HEK293 (cell line): ENCODE measurements around the gene DMD.

Experiments
- CTCF ChIA-PET: fragments of 350-600 bp; formaldehyde crosslinking; extraction: SDS; loops from one replicate; lab custom pipeline; 2021; ENCODE audit warnings: antibody characterized with exemption; lab: Yijun Ruan, JAX
- POLR2A ChIA-PET: fragments of 300-600 bp; formaldehyde crosslinking; extraction: SDS; loops from one replicate; lab custom pipeline; 2020; ENCODE audit warnings: antibody characterized with exemption, inconsistent platforms; lab: Yijun Ruan, JAX
- H3K27ac ChIP-seq: fragments of 200-500 bp; sonication (Bioruptor generic); 2 replicates; pipeline ENCODE4 v1.5.1; 2014; ENCODE audit warnings: low read depth, low read length, control low read depth, inconsistent platforms; ENCODE audit errors: extremely low read depth
- H3K36me3 ChIP-seq, 2 experiments: fragments of 200-500 bp in 1 of 2; sonication (Bioruptor generic) in 1 of 2; 1 replicate in 1 of 2; 2 replicates in 1 of 2; pipeline ENCODE4 v1.5.1; 2014 to 2017; ENCODE audit warnings: inconsistent platforms in 2 of 2, low read length in 2 of 2; ENCODE audit not compliant: control insufficient read depth in 2 of 2, insufficient read depth in 1 of 2
- H3K4me1 ChIP-seq: fragments of 200-500 bp; sonication (Bioruptor generic); 2 replicates; pipeline ENCODE4 v1.5.1; 2014; ENCODE audit warnings: mild to moderate bottlenecking, low read length, inconsistent platforms; ENCODE audit not compliant: control insufficient read depth, insufficient read depth
- H3K4me3 ChIP-seq: 2 replicates; pipeline ENCODE4 v1.5.1; 2011; ENCODE audit warnings: low read depth, mild to moderate bottlenecking, control low read depth, low read length, moderate library complexity
- H3K9me3 ChIP-seq: fragments of 200-500 bp; sonication (Bioruptor generic); 2 replicates; pipeline ENCODE4 v1.5.1; 2014; ENCODE audit warnings: low read depth, low read length, inconsistent platforms; ENCODE audit not compliant: control insufficient read depth, insufficient read depth
- CTCF ChIP-seq: fragments of 450-650 bp; formaldehyde crosslinking; IDR thresholded peaks from 2 replicates; pipeline ENCODE4 v1.5.1; 2016; ENCODE audit warnings: missing biosample characterization, missing genetic modification characterization
- ELK4 ChIP-seq: IDR thresholded peaks from 2 replicates; pipeline ENCODE4 v1.6.1; 2011; ENCODE audit warnings: mild to moderate bottlenecking, low read depth, low read length, borderline replicate concordance
- KLF10 ChIP-seq: fragments of 450-650 bp; IDR thresholded peaks from 2 replicates; pipeline ENCODE4 v1.5.1; 2018; ENCODE audit warnings: missing biosample characterization, mild to moderate bottlenecking, missing genetic modification characterization
- KLF9 ChIP-seq: fragments of 450-650 bp; formaldehyde crosslinking; IDR thresholded peaks from 2 replicates; pipeline ENCODE4 v1.5.1; 2016; ENCODE audit warnings: missing biosample characterization, missing genetic modification characterization, low read depth
- PRDM10 ChIP-seq: fragments of 450-650 bp; formaldehyde crosslinking; IDR thresholded peaks from 2 replicates; pipeline ENCODE4 v1.5.1; 2016; ENCODE audit warnings: missing biosample characterization, missing genetic modification characterization
- PRDM6 ChIP-seq: fragments of 450-650 bp; formaldehyde crosslinking; IDR thresholded peaks from 2 replicates; pipeline ENCODE4 v1.5.1; 2017; ENCODE audit warnings: missing biosample characterization, missing genetic modification characterization
- SP3 ChIP-seq: fragments of 450-650 bp; formaldehyde crosslinking; IDR thresholded peaks from 2 replicates; pipeline ENCODE4 v1.5.1; 2016; ENCODE audit warnings: missing biosample characterization, missing genetic modification characterization
- ZBTB44 ChIP-seq: fragments of 450-650 bp; IDR thresholded peaks from 2 replicates; pipeline ENCODE4 v1.5.1; 2018; ENCODE audit warnings: missing biosample characterization, mild to moderate bottlenecking, missing genetic modification characterization
- ZBTB7A ChIP-seq: fragments of 450-650 bp; formaldehyde crosslinking; IDR thresholded peaks from 2 replicates; pipeline ENCODE4 v1.5.1; 2016; ENCODE audit warnings: low read depth, missing biosample characterization, missing genetic modification characterization
- ZBTB8A ChIP-seq: fragments of 450-650 bp; formaldehyde crosslinking; IDR thresholded peaks from 2 replicates; pipeline ENCODE4 v1.5.1; 2016; ENCODE audit warnings: missing biosample characterization, missing genetic modification characterization
- ZNF112 ChIP-seq: fragments of 450-650 bp; formaldehyde crosslinking; IDR thresholded peaks from 2 replicates; pipeline ENCODE4 v1.5.0; 2017; ENCODE audit warnings: missing biosample characterization, missing genetic modification characterization
- ZNF157 ChIP-seq: fragments of 450-650 bp; formaldehyde crosslinking; IDR thresholded peaks from 2 replicates; pipeline ENCODE4 v1.5.1; 2016; ENCODE audit warnings: missing biosample characterization, missing genetic modification characterization
- ZNF19 ChIP-seq: fragments of 450-650 bp; formaldehyde crosslinking; IDR thresholded peaks from 2 replicates; pipeline ENCODE4; 2016; ENCODE audit warnings: missing biosample characterization, missing genetic modification characterization, low read depth
- ZNF239 ChIP-seq: fragments of 450-650 bp; formaldehyde crosslinking; IDR thresholded peaks from 2 replicates; pipeline ENCODE4 v1.5.1; 2016; ENCODE audit warnings: missing biosample characterization, missing genetic modification characterization
- ZNF24 ChIP-seq: fragments of 450-650 bp; formaldehyde crosslinking; IDR thresholded peaks from 2 replicates; pipeline ENCODE4 v1.5.1; 2016; ENCODE audit warnings: missing biosample characterization, missing genetic modification characterization
- ZNF292 ChIP-seq: fragments of 450-650 bp; formaldehyde crosslinking; IDR thresholded peaks from 2 replicates; pipeline ENCODE4 v1.5.1; 2016; ENCODE audit warnings: low read depth, missing biosample characterization, missing genetic modification characterization, borderline replicate concordance
- ZNF311 ChIP-seq: fragments of 450-650 bp; formaldehyde crosslinking; IDR thresholded peaks from 2 replicates; pipeline ENCODE4 v1.5.1; 2017; ENCODE audit warnings: missing biosample characterization, missing genetic modification characterization, borderline replicate concordance
- ZNF354C ChIP-seq: fragments of 450-650 bp; formaldehyde crosslinking; IDR thresholded peaks from 2 replicates; pipeline ENCODE4 v1.5.1; 2016; ENCODE audit warnings: missing biosample characterization, missing genetic modification characterization, low read depth, borderline replicate concordance
- ZNF433 ChIP-seq: fragments of 450-650 bp; formaldehyde crosslinking; IDR thresholded peaks from 2 replicates; pipeline ENCODE4 v1.5.1; 2016; ENCODE audit warnings: missing biosample characterization, missing genetic modification characterization, low read depth
- ZNF571 ChIP-seq: fragments of 450-650 bp; formaldehyde crosslinking; IDR thresholded peaks from 2 replicates; pipeline ENCODE4 v1.5.0; 2017; ENCODE audit warnings: missing biosample characterization, missing genetic modification characterization
- ZNF610 ChIP-seq: fragments of 450-650 bp; formaldehyde crosslinking; IDR thresholded peaks from 2 replicates; pipeline ENCODE4 v1.5.1; 2016; ENCODE audit warnings: missing biosample characterization, missing genetic modification characterization, borderline replicate concordance
- ZNF677 ChIP-seq: fragments of 450-650 bp; IDR thresholded peaks from 2 replicates; pipeline ENCODE4 v1.5.0; 2018; ENCODE audit warnings: missing biosample characterization, mild to moderate bottlenecking, missing genetic modification characterization, moderate library complexity
- ZNF701 ChIP-seq: fragments of 450-650 bp; formaldehyde crosslinking; IDR thresholded peaks from 2 replicates; pipeline ENCODE4 v1.5.1; 2016; ENCODE audit warnings: missing biosample characterization, missing genetic modification characterization
- ZNF707 ChIP-seq: fragments of 450-650 bp; formaldehyde crosslinking; IDR thresholded peaks from 2 replicates; pipeline ENCODE4 v1.5.1; 2016; ENCODE audit warnings: missing biosample characterization, missing genetic modification characterization
- ZNF843 ChIP-seq: fragments of 450-650 bp; formaldehyde crosslinking; IDR thresholded peaks from 2 replicates; pipeline ENCODE4 v1.5.1; 2016; ENCODE audit warnings: missing biosample characterization, missing genetic modification characterization

The DMD gene

GRCh38 chrX:32572644-32573043 is 638.7 kb downstream of the DMD start:
- POLR2A ChIA-PET = no interaction called here
- no peaks in the 10 kb centered on the region for H3K36me3 ChIP-seq
- H3K9me3 ChIP-seq = no peaks in the 10 kb centered on the region

GRCh38 chrX:32571579-32571978 is 639.8 kb downstream of the DMD start:
- ChIA-PET POLR2A (no interaction called here), CTCF (no interaction called here)
- H3K27ac ChIP-seq = no peak overlapping the region
- H3K4me1 ChIP-seq = no peaks in the 10 kb centered on the region
- no peaks in the 10 kb centered on the region for H3K9me3 ChIP-seq
- no peak overlapping the region for H3K4me3 ChIP-seq
- H3K36me3 ChIP-seq = no peaks in the 10 kb centered on the region
- TF ChIP-seq ZNF610 (tag by site-specific recombination) (no peak), ZNF707 (tag by site-specific recombination) (no peak), ZNF157 (no peak), ZNF354C (tag by site-specific recombination) (no peak), ZNF112 (no peak), ZBTB7A (tag by site-specific recombination) (no peak), ELK4 (no peak), KLF9 (tag by site-specific recombination) (no peak), ZBTB44 (no peak)

More at GRCh38 chrX:32572644-32573043, 638.7 kb downstream of the DMD start:
- TF ChIP-seq SP3 = no peak
- TF ChIP-seq PRDM6 (tag by site-specific recombination) = no peak
- TF ChIP-seq ZNF19 (tag by site-specific recombination) = no peak
- no peak for TF ChIP-seq PRDM10 (tag by site-specific recombination)
- no peak for TF ChIP-seq ZNF239 (tag by site-specific recombination)
- TF ChIP-seq ZNF433 (tag by site-specific recombination) = no peak
- TF ChIP-seq ZNF677 (tag by site-specific recombination) = no peak
- TF ChIP-seq ZNF292 (tag by site-specific recombination) = no peak
- no peak for TF ChIP-seq ZNF571 (tag by site-specific recombination)
- TF ChIP-seq ZNF843 (tag by site-specific recombination) = no peak
- TF ChIP-seq ZNF24 (tag by site-specific recombination) = no peak
- TF ChIP-seq CTCF (tag by site-specific recombination) = no peak
- no peak for TF ChIP-seq KLF10
- no peak for TF ChIP-seq ZNF701 (tag by site-specific recombination)
- no peak for TF ChIP-seq ZBTB8A (tag by site-specific recombination)
- no peak for TF ChIP-seq ZNF311 (tag by site-specific recombination)
- no peaks in the 10 kb centered on the region for H3K4me1 ChIP-seq
- H3K27ac ChIP-seq = no peak overlapping the region
- CTCF ChIA-PET = no interaction called here
- no peak overlapping the region for H3K4me3 ChIP-seq
